ENCODE measurements around the gene FGF9.

Gene FGF9

DNA sequence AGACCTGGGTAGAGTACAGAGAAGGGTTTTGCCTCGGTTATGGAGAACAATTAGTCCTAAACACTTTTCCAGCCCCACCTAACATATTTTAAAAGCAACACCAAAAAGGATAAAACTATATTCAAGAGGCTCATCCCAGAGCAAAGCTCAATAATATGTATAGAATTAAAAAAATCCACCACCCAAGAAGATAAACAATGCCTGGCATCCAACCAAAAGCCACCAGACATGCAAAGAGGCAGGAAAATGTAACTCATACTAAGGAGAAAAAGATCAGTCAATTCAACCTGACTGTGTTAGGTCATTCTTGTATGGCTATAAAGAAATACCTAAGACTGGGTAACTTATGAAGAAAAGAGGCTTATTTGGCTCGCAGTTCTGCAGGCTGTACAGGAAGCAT lies 39.3 kb downstream of the FGF9 start:
- DNase-seq (ENCODE audit: low spot score), result no peak

DNA sequence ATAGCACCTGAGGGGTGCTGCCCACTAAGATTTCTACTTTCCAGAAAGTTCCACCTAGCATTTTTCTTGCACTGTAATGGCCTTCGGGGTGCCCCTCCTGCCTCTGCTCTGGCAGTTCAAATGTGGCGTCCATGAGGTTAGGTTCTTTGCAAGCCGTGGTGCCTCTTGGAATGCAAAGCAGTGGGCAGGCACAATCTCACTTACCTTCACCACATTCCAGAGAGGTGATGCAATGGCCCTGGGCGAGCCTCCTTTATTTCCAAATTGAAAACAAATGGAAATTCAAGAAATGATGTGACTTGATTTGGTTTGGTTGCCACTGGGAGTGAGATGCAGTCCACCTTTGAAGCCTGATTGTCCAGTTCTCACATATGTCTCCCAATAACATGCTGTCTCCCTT lies 46.9 kb downstream of the FGF9 start:
- no peak for DNase-seq (ENCODE audit: low spot score)

DNA sequence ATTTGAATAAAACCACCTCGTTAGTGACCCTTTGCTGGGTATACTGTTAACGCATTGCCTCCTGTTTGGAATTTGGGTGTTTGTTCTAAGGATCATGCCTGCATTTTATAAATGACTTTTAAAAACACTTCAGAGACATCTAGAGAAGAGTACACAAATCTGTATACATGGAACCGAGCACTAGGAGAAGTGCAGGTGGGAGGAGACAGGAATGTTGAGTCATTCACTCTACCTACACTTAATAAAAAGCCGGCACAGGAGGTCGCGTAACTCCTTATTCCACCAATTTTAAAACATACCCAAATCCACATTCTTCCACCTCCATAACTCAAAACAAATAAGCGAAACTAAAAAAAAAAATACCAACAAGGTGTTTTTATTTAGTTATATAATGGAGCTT lies 48.6 kb downstream of the FGF9 start:
- no peak for DNase-seq (ENCODE audit: low spot score)

DNA sequence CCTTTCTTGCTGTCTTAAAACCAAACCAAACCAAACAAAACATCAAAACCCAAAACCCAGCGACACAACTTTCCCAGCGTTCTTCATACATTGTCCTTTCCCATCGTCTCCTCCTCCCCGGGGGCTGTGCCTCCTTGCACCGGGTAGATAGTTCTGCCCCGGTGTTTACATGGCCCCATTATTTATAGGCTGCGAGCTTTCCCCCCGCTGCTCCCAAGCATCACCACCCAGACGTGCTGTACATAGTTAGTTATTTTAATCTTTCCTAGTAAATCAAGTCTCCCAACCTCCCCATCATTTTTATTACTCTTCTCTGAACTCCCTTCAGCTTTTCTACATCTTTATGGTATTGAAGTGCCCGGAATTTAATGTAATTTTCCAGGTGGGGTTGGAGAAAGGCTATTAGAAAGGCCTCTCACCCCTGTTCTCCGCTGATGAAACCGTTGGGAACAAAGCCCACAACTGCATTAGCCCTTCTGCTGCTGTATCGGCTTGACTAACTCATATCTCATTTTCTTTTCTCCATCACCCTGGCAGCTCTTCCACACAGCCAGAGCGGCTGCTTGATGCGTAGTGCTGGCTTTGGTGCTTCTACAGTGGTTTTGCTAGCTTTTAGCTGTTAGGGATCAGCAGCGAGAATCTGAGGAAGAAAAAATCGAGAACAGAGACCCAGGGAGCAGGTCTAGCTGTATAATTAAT lies 53.1 kb downstream of the FGF9 start:
- no peak for DNase-seq (ENCODE audit: low spot score)

DNA sequence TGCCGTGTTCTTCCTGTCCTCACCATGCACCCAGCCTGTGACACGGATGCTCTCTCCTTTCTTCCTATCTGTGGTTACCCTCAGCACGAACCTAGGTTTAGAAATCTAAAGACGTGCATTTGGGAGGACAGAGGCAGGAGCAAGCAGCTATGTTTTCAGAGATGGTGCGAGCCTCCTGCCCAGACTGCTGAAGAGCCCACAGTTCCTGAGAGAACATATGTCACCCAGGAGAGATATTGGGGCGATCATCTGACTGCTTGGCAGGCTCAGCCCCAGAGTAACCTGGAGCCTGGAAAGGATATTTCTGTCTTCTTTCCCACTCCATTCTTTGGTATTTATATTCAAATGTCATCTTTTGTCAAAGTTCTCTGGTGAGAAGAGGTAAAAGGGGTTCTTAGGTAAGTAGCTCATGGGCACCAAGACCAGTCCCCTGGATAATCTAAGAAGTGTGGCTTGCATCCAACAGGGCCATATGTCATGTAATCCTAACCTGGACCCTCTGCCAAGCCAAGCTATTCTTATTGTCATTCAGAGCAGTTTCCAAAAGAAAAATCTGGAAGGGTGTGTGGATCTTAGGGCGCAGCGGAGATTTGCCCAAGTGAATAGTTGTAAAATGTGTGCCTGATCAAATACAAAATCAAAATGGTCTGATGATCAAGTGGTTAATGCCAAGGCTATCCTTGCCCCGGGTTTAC lies 59.5 kb downstream of the FGF9 start:
- no peak for DNase-seq (ENCODE audit: low spot score)

DNA sequence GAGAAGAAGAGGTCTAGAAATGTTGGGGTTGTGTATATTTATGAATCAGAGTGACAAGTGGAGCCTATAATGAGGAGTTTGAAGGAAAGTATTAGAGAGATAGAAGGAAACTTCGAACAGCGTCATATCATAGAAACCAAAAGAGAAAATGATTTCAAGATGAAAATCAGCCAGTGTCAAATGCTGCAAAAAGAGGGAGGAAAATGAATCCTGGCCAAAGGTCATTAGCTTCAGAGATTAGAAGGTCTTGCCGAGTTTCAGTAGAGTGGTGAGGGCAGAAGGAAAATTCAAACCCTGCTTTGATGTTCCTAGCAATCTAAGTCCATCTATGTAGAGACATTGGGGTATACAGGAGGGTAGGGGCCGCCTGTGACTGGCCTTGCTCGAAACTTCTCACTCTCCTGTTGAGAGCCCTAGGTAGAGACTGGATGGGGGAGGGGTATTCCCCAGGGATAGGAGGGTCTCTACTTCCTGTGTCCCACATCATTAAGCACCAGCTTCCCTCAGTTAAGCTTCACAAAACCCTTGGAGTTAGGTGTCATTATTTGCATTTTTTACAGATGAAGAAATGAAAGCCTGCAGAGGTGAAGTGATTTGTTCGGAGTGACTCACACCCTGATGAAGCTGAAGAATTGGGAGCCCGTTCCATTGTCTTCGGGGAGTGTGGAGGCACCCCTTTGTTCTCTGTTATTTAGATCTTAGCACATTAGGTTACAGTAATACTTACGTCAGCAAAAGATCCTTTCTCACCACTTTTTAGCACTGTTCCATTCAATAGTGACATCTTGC lies 62.8 kb downstream of the FGF9 start:
- DNase-seq (ENCODE audit: low spot score), result no peak

DNA sequence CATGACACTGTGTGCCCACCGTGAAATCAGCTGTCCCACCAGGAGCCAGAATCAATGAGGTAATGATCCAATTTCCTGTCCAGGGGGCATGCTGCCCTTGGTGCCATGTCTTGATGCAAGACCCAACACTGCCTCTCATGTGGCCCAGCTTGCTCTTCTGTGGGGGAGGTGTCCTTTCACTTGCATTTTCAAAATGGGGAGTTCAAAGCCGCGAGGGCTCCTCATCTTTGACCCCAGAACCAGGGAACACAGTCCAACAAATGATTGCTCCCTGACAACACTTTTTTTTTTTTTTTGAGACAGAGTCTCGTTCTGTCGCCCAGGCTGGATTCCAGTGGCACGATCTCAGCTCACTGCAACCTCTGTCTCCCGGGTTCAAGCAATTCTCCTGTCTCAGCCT lies 64.1 kb downstream of the FGF9 start:
- no peak for DNase-seq (ENCODE audit: low spot score)

DNA sequence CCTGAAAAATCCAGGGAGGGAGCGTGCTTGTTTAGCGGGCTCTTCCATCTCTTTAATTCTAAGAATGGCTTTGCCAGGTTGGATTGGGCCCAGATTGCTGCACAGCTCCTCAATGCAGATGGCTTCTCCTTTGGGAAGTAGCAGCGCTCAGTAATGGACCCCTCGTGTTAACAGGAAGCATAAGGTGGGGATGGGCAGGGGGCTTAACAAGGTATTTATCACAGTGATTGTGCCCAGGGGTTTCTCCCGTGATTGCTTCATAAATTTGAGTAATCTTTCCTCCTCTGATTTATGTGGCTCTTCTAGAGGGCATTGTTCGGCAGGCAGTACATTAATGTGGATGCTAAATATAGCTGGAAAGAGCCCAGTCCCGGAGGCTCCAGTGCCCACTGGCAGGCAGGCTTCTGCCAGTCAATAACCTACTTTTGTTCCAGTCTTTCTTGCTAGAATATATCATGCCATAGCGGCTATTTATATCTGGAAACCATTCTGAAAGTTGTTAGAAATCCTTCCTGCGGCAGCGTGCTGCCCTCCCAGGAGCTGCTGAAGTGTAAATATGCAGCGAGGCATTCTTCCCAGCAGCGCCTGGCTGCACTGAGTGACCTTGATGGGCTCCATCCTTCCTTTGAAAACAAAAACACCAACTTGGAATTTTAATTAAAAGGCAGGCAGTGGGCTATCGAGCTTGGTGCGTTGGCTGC lies 65.0 kb downstream of the FGF9 start:
- no peak for DNase-seq (ENCODE audit: low spot score)

DNA sequence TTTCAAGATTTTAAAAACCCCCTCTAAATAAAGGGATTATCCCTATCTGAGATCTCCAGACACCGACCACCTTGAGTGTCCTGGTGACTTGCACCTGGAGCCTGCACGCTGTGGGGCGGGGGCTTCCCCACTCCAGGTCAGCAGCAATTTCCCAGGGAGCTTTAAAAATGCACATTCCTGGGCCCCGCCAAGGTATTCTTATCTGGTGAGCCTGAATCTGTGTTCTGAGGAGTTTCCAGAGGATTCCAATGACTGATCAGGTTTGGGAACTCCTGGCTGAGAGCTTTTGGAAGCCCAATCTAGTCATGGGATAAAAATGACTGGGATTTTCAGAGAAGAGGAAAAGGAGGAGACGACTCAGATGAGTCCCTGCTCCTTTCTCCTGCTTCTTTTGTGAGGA lies 66.1 kb downstream of the FGF9 start:
- no peak for DNase-seq (ENCODE audit: low spot score)

DNA sequence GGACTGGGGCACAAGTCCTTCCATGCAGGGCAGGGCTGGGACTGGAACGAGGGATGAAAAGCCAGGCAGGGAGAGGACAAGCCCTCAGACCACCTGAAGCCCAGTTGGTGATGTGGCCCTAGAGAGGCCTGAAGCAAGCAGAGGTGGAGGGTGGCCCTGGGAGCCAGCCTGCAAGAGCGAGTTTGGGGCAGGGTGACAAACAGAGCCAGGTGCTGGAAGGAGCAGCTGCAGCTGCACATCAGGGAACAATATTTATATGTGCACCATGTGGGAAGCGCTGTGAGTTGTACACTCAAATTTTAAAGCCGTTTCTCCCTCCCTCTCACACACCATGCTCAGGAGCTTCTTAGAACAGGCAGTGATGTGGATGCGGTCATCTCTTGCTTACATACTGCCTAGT lies 67.8 kb downstream of the FGF9 start:
- no peak for DNase-seq (ENCODE audit: low spot score)

DNA sequence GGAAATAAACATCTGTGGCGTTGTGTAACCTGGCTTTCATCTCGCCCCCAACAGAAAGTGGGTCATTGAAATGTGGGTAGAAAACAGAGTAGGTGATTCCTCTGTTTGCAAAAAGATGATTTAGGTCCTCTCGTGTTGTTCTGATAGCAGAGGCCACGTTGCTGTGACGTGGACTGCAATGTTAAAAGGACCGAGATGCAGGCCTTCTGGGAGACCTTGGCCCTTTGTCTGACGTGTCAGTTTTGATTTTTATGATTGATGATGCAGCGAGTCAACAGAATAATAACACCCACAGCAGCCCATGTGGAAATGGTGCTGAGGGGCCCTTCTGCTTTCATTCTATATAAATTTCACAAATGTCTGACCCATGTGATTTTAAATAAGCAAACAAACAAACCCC lies 68.9 kb downstream of the FGF9 start:
- no peak for DNase-seq (ENCODE audit: low spot score)

DNA sequence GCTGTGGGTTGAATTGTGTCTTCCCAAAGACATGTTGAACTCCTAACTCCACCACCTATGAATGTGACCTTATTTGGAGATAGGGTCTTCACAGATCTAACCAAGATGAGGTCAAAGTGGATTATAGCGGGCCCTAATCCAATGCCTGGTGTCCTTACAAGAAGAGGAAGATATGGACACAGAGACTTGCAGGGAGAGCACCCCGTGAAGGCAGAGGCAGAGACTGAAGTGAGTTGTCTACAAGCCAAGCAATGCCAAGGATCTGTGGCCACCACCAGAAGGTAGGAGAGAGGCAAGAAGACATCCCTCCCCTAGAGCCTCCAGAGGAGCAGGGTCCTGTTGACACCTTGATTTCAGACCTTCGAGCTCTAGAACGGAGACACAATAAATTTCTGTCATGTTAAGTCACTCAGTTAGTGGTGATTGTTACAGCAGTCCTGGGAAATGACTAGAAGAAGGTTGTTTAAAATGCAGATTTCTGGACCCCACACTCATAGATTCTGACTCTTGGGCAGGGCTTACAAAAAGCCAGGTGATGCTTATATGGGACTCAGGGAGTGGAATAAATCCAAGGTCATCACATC lies 70.6 kb downstream of the FGF9 start:
- DNase-seq (ENCODE audit: low spot score), result no peak

DNA sequence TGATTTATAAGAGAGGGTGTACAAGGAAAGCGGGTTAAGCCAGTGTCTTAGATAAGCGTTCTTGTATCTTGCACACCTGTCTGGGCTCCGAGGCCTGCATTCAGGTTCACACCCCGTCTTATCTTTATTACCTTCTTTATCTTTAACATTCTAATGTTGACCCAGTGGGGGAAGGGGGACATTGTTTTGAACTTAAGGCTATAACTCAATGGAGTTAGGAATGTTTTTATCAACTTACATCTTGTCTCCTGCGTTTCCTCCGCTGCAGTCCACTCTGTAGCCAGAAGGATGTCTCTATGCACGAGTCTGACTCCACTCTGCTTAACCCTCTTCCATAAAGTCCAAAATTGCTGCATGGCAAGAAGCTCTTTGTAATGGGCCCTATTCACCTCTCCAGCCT lies 71.2 kb downstream of the FGF9 start:
- DNase-seq (ENCODE audit: low spot score), result no peak

DNA sequence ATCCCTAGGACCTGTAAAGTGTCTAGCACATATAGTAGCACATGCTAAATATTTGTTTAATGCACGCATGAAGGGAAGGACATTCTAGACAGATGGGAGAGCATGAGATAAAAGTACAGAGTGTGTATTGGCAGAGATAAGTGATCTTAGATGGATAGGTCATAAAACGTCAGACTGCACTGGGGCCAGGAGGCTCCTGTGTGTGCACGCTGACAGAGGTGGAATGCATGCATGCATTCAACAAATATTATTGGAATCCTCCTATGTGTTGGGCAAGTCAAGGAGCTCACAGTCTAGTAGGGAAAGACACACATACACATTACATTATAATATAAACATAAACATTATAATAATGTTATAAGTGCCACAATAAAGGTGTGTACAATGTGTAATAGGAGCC lies 73.3 kb downstream of the FGF9 start:
- no peak for DNase-seq (ENCODE audit: low spot score)

DNA sequence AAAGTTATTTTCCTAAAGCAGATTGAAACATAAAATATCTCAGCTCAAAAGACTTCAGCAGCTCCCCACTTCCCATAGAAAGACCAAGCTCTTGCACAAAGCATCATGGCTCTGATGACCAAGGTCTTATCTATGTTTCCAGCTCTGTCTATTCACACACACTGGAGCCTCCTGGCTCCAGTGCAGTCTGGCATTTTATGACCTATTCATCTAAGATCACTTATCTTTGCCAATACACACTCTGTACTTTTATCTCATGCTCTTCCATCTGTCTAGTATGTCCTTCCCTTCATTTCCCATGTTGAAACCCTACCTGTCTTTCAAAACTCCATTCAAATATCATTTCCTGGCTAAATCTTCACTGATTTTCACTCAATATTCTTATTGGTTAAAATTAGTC lies 74.4 kb downstream of the FGF9 start:
- DNase-seq (ENCODE audit: low spot score), result no peak

DNA sequence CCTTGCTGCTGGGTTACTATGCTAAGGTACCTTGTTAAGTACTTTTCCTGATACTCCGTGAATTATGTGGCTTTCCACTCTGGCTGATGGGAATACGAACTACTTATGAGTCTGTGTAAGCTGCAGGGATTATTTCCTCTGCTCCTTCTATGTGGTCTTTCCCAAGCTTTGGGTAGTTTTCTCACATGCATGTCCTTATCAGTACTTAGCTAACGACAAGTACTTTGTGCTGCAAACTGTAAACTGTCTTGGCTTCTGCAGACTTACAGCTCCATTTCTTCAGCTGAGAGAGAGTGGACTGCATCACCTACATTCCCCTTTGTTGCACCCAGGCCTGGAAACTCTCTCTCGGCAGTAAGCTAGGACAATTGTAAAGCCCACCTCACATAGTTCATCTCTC lies 76.6 kb downstream of the FGF9 start:
- no peak for DNase-seq (ENCODE audit: low spot score)

DNA sequence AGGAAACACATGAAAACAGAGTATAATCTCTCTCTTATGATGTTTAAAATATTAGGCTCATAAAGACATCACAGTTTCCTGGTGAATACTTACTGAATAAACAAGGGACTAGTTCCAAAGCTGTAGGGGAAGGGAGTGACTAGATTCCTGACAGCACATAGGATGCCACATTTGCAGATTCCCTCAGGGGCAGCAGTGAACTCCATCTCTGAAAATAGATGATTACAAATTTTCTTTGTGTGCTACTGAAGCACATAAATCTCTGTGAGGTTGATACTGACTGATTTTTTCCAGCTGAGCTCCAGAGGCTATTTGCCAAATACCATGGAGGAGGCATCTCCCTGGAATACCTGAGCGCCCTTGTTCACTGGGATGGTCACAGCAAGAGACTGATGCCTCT lies 77.3 kb downstream of the FGF9 start:
- DNase-seq (ENCODE audit: low spot score), result no peak

DNA sequence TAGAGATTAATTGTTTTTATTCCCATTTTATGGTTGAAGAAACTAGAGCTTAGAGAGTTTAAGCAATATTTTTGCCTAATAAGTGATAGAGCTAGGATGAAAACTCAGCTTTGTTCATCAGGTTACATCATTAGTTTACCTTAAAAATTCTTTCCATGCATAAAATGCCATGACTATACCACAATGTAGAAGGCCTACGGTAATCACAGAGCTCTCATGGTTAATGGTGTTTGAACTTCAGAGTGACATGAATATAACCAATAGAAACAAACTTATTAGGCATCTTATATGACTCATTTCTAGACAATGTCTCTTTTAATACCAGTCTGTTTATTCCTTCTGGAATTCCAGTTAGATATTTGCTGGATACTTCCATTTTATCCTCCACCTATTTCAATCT lies 78.5 kb downstream of the FGF9 start:
- no peak for DNase-seq (ENCODE audit: low spot score)

DNA sequence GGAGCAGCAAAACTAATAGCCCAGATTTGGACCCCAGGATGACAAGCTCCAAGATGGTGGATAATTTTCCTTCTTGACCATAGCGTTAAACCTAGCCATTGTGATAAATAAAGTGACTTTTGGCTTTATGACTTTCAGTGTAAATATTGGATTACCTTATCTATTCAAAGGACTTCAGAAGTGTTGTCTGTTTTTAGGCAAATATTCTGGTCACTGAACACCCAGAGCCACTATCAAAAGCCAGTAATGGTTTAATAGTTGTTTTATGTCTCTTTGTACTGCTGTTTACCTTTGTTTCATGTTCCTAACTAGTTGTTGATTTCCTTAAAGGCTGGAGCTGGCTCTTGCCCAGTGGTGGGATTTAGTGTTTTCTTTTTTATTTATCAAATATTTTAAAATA lies 81.6 kb downstream of the FGF9 start:
- DNase-seq (ENCODE audit: low spot score), result no peak

DNA sequence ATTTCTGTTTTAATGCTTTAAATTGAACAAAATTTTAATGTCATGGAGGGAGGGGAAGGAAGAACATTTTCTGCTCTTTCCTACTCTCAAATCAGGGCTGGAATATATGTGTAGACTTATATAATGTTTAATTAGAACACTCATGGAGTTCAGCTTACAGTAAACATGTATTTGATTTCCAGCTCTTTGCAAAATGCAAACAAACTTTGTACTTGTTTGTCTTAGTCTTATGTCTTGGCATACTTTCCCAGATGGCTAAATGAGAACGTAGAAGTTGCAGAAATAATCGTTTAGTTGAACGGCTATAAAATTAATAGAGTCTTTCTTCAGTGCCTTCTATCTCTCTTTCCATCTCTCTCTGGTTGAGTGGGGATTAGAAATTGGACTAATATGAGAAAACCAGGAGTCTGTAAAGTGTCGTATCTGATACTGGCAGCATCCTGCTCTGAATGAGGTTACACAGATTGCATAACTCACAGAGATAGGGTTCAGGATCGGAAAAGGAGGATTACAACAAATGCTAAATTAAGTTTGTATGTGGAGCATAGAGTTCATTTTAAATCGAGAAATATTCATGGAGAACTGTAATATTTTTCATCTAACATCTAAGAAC lies 82.3 kb downstream of the FGF9 start:
- DNase-seq (ENCODE audit: low spot score), result no peak
